AG04450 (cell line): ENCODE measurements around the gene B3GALT6. TPM values are rescaled to one million over a fixed set of nuclear protein-coding genes. Genes with fewer than 3 reads are reported as not detected.

ENCODE experiments used
- CTCF ChIA-PET: fragments of 300-600, 350-600 bp; formaldehyde crosslinking; extraction: SDS; loops from one replicate; lab custom pipeline; 2022; ENCODE audit warnings: antibody characterized with exemption, inconsistent platforms; lab: Charles Lee
- POLR2A ChIA-PET: fragments of 350-600 bp; formaldehyde crosslinking; extraction: SDS; loops from one replicate; lab custom pipeline; 2021; ENCODE audit warnings: antibody characterized with exemption, inconsistent platforms; lab: Yijun Ruan, JAX
- DNase-seq: peaks from one replicate; pipeline ENCODE4 v3.0.0-alpha.2; 2011; ENCODE audit warnings: low read depth, low spot score
- H3K27ac ChIP-seq: one replicate; pipeline ENCODE4 v1.5.1; 2012; ENCODE audit warnings: low read depth, low read length, control low read depth
- H3K27me3 ChIP-seq: one replicate; pipeline ENCODE4 v1.6.0; 2012; ENCODE audit warnings: low read length; ENCODE audit not compliant: control insufficient read depth, insufficient read depth
- H3K4me3 ChIP-seq: 2 replicates; pipeline ENCODE4 v1.5.1; 2011; ENCODE audit warnings: mild to moderate bottlenecking, low read depth, low read length, control low read depth
- H3K9me3 ChIP-seq: 2 replicates; pipeline ENCODE4 v1.5.1; 2012; ENCODE audit warnings: low read length; ENCODE audit not compliant: control insufficient read depth, insufficient read depth
- CTCF ChIP-seq: IDR thresholded peaks from 2 replicates; pipeline ENCODE4 v1.5.1; 2011; ENCODE audit warnings: low read depth, low read length, control low read depth, inconsistent platforms
- polyA plus RNA-seq: library from polyadenylated mRNA; depleted of rRNA; stranded (reverse); fragments of >200 nt; gene quantifications from 2 replicates; pipeline ENCODE4 v1.2.3, GENCODE V29; 2011

The B3GALT6 gene
- polyA plus RNA-seq, 1 experiment: 15.2 TPM

- H3K4me3 ChIP-seq: peak overlapping the region; percentile 87
- H3K27me3 ChIP-seq: no peaks in the 10 kb centered on the region
- peak overlapping the region; percentile 61 for H3K27ac ChIP-seq
- no peaks in the 10 kb centered on the region; the same call in 1 of the 2 replicates for H3K9me3 ChIP-seq
- POLR2A ChIA-PET: interaction anchor here (0.7 to 1.9 kb wide), 4 partner anchors 8 to 278 kb away, joined by 3 to 12 read pairs (median 7); no protein-coding TSS in a partner anchor
- no peak for TF ChIP-seq CTCF
- CTCF ChIA-PET: interaction anchor here (2.1 kb wide), 1 partner anchor 150 kb away, joined by 5 read pairs; no protein-coding TSS in a partner anchor
- no peak for DNase-seq
These were observed 40.5 kb downstream of the B3GALT6 start for GRCh38 chr1:1272341-1273208.

GRCh38 chr1:1273209-1273511 lies 41.1 kb downstream of the B3GALT6 start:
- no peak for TF ChIP-seq CTCF
- Histone ChIP-seq H3K4me3 (peak overlapping the region; percentile 87), H3K27ac (peak overlapping the region; percentile 61), H3K9me3 (no peaks in the 10 kb centered on the region; the same call in 1 of the 2 replicates), H3K27me3 (no peaks in the 10 kb centered on the region)
- no peak for DNase-seq
- ChIA-PET POLR2A (interaction anchor here (0.6 to 1.9 kb wide), 8 partner anchors 9 to 279 kb away, joined by 3 to 10 read pairs (median 4); no protein-coding TSS in a partner anchor), CTCF (interaction anchor here (0.6 to 0.7 kb wide), 2 partner anchors 146 to 172 kb away, joined by 5 to 7 read pairs; no protein-coding TSS in a partner anchor)

DNA sequence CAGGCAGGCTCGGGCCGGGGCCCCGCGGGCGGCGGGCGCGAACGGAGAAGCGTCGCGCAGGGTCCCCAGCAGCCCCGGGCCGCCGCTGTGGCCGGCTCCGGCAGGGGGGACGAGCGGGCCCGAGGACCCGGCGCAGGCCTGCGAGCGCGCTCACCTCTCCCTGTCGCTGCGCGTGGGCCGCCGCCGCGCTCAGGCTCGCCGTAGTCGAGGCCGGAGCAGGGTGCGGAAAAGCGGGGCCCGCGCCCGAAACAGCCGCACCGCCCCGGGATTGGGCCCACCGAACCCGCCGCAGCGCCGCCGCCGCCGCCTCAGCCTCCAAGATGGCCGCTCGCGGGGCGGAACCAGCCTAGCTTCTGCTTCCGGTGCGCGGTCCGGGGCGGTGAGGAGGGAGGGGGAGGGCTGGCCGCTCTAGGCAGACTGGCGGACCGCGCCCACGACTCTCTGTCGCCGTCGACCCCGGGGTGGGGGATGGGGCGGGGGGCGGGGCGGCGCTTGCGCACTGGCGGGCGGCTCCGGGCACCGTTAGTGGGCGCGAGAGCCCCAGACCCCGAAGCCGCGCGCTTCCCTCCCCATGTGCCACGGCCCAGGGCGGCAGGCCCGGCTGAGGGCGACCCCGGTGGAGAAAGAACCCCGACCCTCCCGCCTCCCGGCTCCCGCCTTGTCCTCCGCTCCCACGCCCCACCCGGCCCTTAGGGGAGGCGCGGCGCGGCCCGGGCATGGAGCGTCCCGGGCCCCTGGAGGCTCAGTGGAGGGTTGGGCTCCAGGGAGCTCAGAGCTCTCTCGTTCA lies 41.7 kb downstream of the B3GALT6 start, which contains the start of gene UBE2J2:
TSS of gene UBE2J2 (minus strand) at position 343 of the 787 bp plus-strand sequence. CDS start 5,862 bp downstream, outside the sequence.
- Histone ChIP-seq H3K27ac (peak within 1 kb of the TSS; percentile 61), H3K9me3 (no peaks in the 10 kb centered on the region; the same call in 1 of the 2 replicates), H3K4me3 (peak within 1 kb of the TSS; percentile 87), H3K27me3 (no peaks in the 10 kb centered on the region)
- TF ChIP-seq CTCF: no peak
- ChIA-PET POLR2A (interaction anchor here (0.6 to 1.9 kb wide), 8 partner anchors 9 to 280 kb away, joined by 3 to 10 read pairs (median 4); no protein-coding TSS in a partner anchor), CTCF (interaction anchor here (0.6 to 0.7 kb wide), 2 partner anchors 146 to 172 kb away, joined by 5 to 7 read pairs; no protein-coding TSS in a partner anchor)
- peak; percentile 85 for DNase-seq

GRCh38 chr1:1274299-1274930 lies 42.4 kb downstream of the B3GALT6 start:
- no peaks in the 10 kb centered on the region; the same call in 1 of the 2 replicates for H3K9me3 ChIP-seq
- DNase-seq: no peak
- no peaks in the 10 kb centered on the region for H3K27me3 ChIP-seq
- CTCF ChIA-PET: no interaction called here
- POLR2A ChIA-PET: interaction anchor here (1.0 to 1.9 kb wide), 4 partner anchors 10 to 43 kb away, joined by 4 to 10 read pairs (median 4); no protein-coding TSS in a partner anchor
- H3K27ac ChIP-seq: no peak overlapping the region
- TF ChIP-seq CTCF: no peak
- H3K4me3 ChIP-seq: peak overlapping the region; percentile 70
